Right lobe of liver (tissue), 6 donors: Measurements from ENCODE around the gene LBX2. TPM values are rescaled to one million over a fixed set of nuclear protein-coding genes. Genes with fewer than 3 reads are reported as not detected.

Experiments
- ATAC-seq, 4 donors: fragments of 200-7000 bp; cut with Tn5 transposase; one replicate each; pipeline ENCODE4 v1.9.1; 2020; ENCODE audit warnings: mild to moderate bottlenecking in 4 of 4, moderate library complexity in 4 of 4
- DNase-seq, 3 donors: peaks; one replicate each; pipeline ENCODE4 v3.0.0-alpha.2; 2020
- H3K27ac ChIP-seq, 3 donors: fragments of 200-600 bp; one replicate each; pipeline ENCODE4 v1.8.0; 2022
- H3K27me3 ChIP-seq, 2 donors: fragments of 200-600 bp; one replicate each; pipeline ENCODE4 v1.8.0; 2022
- H3K36me3 ChIP-seq, 4 donors: fragments of 200-600 bp; sonication (generic) in 1 of 4; one replicate each; pipeline versions ENCODE4 v1.5.1 to v1.8.0; 2017 to 2022; ENCODE audit warnings: control low read depth in 1 of 4
- H3K4me1 ChIP-seq, 4 donors: fragments of 200-600 bp; sonication (generic) in 1 of 4; one replicate each; pipeline versions ENCODE4 v1.5.1 to v1.8.0; 2017 to 2022; ENCODE audit warnings: control low read depth in 1 of 4
- H3K4me3 ChIP-seq, 3 donors: fragments of 200-600 bp; one replicate each; pipeline ENCODE4 v1.8.0; 2022
- H3K9me3 ChIP-seq, 4 donors: fragments of 200-600 bp; sonication (generic) in 1 of 4; one replicate each; pipeline versions ENCODE4 v1.5.1 to v1.8.0; 2017 to 2022; ENCODE audit warnings: control low read depth in 1 of 4
- POLR2A ChIP-seq: fragments of 450-650 bp; IDR thresholded peaks from one replicate; pipeline ENCODE4 v1.6.1; 2017; ENCODE audit warnings: antibody characterized with exemption, mild to moderate bottlenecking
- WGBS: methylation state at CpG from one replicate; pipeline ENCODE4 v1.1.6; 2018; ENCODE audit warnings: low coverage, low lambda C conversion rate; ENCODE audit not compliant: insufficient coverage; ENCODE audit errors: missing lambda C conversion rate; 5-methylcytosine and 5-hydroxymethylcytosine counted together
- intact Hi-C, 2 donors: fragments of 100-400 bp; cut with DNase I; formaldehyde crosslinking; loops; one replicate each; pipeline versions ENCODE4 v1.11.2 to v1.14.1; 2022
- total RNA-seq, 6 experiments: library from RNA; depleted of rRNA in 2 of 6; stranded (reverse); fragments of >200 nt in 2 of 6; fragmentation: NEBNext Ultra II Directional in 3 of 6; extraction: Animal tissue kit (Norgen Biotek cat#: 25700) in 3 of 6; gene quantifications; one replicate each; pipeline versions ENCODE4 v1.1.0 to v1.2.4, GENCODE V29; 2016 to 2023
- TF ChIP-seq, protein P1 (sequence below), 4 donors: fragments of 200-600 bp in 3 of 4; fragments of 450-650 bp in 1 of 4; IDR thresholded peaks; one replicate each; pipeline versions ENCODE4 v1.5.1 to v1.8.0; 2016 to 2022; ENCODE audit warnings: antibody characterized with exemption in 4 of 4, mild to moderate bottlenecking in 2 of 4
- donor health status: DM: no; HTN: yes; CAD: no.
- donor health status: DM: no; HTN: no; CAD: no.
- donor health status: DM: no; HTN: no; CAD: no.
- donor health status: DM: no; HTN: yes; CAD: no.
- donor health status: DM: no; HTN: yes; CAD: no.

LBX2 gene
- total RNA-seq, 6 experiments from 2014 or later: 1.4 to 8.4 (median 5.8) TPM

DNA sequence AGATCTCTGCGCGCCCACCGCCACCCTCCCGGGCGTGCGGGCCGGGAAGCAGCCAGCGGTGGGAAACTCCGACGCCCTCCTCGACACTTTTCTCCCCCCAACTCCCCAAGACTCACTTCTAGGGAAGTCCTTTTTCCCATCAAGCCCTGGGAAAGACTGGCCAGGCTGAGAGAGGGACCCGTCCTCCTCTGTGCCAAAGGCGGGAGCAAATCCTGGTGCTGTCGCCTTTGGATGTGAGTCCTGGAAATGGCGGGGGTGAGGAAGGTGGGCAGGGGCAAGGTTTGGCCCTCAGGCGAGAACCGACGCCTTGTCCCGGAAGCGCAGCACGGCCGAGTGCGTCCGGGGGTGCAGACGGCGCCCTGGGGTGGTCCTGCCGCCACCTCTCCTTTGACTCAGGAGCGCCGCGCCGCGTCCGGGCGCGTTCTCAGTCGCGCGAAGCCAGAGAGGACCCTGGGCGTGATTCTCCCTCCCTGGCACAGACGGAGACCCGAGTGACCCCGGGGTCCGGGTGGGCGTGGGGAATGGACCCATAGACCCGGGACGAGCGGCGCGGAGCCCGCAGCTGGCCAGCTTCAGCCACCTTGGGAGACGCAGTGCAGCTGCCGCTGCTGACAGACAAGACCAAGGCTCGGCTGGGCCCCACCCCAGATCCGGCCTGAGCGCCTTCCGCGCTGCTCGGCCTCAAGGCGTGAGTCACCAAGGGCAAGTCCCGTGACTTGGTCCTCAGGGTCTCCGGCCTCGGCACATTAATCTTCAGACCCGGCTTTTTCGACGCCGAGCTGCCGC, 3.5 kb upstream of the LBX2 start:
- Histone ChIP-seq H3K36me3 (no peaks in the 10 kb centered on the region), H3K27me3 (no peaks in the 10 kb centered on the region), H3K9me3 (no peaks in the 10 kb centered on the region), H3K27ac (peak overlapping the region; percentile 66 to 93 (median 93)), H3K4me1 (peaks cover 0 to 64% (median 22%) of the 10 kb centered on the region in 4 donors), H3K4me3 (peak overlapping the region; percentile 60 to 84 (median 82))
- intact Hi-C loops: no loop called here
- ATAC-seq (peak; percentile 39 to 55 (median 44)), DNase-seq (peak; percentile 72 to 85 (median 80))
- TF ChIP-seq, protein P1, sequence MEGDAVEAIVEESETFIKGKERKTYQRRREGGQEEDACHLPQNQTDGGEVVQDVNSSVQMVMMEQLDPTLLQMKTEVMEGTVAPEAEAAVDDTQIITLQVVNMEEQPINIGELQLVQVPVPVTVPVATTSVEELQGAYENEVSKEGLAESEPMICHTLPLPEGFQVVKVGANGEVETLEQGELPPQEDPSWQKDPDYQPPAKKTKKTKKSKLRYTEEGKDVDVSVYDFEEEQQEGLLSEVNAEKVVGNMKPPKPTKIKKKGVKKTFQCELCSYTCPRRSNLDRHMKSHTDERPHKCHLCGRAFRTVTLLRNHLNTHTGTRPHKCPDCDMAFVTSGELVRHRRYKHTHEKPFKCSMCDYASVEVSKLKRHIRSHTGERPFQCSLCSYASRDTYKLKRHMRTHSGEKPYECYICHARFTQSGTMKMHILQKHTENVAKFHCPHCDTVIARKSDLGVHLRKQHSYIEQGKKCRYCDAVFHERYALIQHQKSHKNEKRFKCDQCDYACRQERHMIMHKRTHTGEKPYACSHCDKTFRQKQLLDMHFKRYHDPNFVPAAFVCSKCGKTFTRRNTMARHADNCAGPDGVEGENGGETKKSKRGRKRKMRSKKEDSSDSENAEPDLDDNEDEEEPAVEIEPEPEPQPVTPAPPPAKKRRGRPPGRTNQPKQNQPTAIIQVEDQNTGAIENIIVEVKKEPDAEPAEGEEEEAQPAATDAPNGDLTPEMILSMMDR (IDR thresholded peaks at IDR 0.05): peak in 3 of 4 donors; percentile 39 to 54 (median 44)
- peak; percentile 49 for TF ChIP-seq POLR2A
- WGBS: 0% methylated on average over 8 of the region's 67 CpGs

DNA sequence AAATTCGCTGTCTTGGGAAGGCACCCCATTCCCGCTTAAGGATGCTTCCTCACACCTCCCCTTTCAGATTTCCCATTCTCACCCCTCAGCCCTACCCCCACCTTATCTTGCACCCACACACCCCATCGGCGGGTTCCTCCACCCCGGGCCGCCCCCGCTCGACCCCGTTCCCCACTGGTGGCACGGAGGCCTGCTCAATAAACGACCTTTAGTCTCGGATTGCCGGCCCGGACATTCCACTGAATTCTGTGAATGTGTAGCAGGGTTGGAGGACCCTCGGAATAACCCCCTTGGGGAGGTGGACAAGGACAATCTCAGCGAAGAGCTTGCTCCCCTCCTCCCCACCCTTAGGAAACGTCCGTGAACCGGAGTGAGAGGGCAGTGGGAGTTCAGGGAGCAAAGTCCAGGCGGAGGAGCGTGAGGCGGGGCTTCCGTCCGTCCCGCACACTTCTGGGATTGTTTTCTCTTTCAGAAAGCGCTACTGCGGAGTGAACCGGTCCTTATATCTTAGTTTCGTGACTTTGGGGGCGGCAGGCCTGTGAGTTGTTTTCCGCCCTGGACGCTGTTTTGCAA, 2.8 kb upstream of the LBX2 start:
- H3K9me3 ChIP-seq: no peaks in the 10 kb centered on the region
- 4% methylated on average over 20 of the region's 32 CpGs for WGBS
- H3K27ac ChIP-seq: peak overlapping the region; percentile 66 to 93 (median 93)
- H3K36me3 ChIP-seq: no peaks in the 10 kb centered on the region
- H3K4me3 ChIP-seq: peak overlapping the region; percentile 60 to 84 (median 82)
- no peak for TF ChIP-seq POLR2A
- TF ChIP-seq, protein P1 (IDR thresholded peaks at IDR 0.05): no peak
- intact Hi-C loops: no loop called here
- DNase-seq: peak; percentile 73 to 87 (median 85)
- H3K4me1 ChIP-seq: peaks cover 0 to 71% (median 25%) of the 10 kb centered on the region in 4 donors
- peak; percentile 54 to 69 (median 60) for ATAC-seq
- H3K27me3 ChIP-seq: no peaks in the 10 kb centered on the region

DNA sequence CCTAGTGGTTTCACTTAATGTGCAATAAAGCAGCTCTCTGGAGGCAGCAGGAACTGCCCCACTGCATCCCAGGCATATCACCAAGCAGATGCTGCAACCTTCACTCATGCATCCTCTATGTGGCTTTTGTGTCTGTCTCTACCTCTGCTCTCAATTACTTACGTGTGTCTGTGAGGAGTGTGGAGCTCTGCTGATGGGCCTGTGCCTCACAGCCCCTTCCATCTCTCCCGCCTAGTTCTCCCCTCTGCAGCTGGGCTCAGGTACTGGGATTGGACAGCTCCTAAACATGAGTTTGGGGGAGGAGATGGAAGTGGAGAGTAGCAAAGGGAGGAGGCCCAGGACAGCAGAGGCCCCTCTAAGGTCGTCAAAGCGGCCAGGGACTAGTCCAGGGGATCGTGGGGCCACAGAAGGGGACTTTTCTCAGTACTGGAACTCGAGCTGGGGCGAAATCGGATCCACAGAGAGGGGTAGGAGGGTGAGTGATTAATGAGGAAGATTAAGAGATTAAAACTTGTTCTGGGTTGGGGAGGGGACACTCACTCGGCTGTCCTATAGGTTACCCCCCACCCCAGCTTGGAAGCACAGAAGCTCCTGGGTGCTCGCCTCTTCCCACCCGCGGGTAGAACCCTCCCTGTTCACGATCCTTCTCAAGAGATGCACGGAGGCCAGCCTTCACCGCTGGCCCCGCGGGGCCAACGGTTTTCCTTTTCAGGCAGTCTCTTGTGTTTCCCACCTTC, 2.1 kb upstream of the LBX2 start:
- no peak for DNase-seq
- H3K27ac ChIP-seq: peak overlapping the region in 2 of 3 donors; percentile 93
- no peaks in the 10 kb centered on the region for H3K36me3 ChIP-seq
- H3K27me3 ChIP-seq: no peaks in the 10 kb centered on the region
- no peak for ATAC-seq
- TF ChIP-seq, protein P1 (IDR thresholded peaks at IDR 0.05): no peak
- TF ChIP-seq POLR2A: no peak
- H3K4me3 ChIP-seq: peak overlapping the region; percentile 60 to 84 (median 82)
- peaks cover 0 to 75% (median 25%) of the 10 kb centered on the region in 4 donors for H3K4me1 ChIP-seq
- no peaks in the 10 kb centered on the region for H3K9me3 ChIP-seq
- 39% methylated on average over 14 of the region's 18 CpGs for WGBS
- intact Hi-C loops: no loop called here

DNA sequence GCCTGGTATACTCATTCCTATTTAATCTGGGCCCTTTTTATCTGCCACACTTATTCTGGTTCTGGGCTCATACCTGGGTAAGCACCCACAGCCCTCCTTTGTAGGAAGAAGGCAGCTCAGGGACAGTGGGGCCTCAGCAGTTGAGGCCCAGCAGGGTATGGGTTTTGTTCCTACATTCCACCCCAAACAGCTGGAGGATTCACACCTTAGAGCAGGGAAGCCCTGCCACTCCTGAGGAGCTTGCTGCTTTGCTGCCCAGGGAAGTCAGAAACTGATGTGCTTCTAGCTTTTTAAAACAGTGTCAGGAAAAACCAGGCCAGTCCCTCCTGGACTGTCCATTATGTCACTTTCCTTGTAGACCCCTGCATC, 1.2 kb upstream of the LBX2 start:
- Histone ChIP-seq H3K4me3 (no peak overlapping the region), H3K36me3 (no peaks in the 10 kb centered on the region), H3K27me3 (no peaks in the 10 kb centered on the region), H3K9me3 (no peaks in the 10 kb centered on the region), H3K27ac (no peak overlapping the region), H3K4me1 (peaks cover 0 to 66% (median 20%) of the 10 kb centered on the region in 4 donors)
- DNase-seq (no peak), ATAC-seq (no peak)
- TF ChIP-seq POLR2A: no peak
- TF ChIP-seq, protein P1 (IDR thresholded peaks at IDR 0.05): no peak
- intact Hi-C loops: no loop called here
